Uterus (tissue), 4 donors: Measurements from ENCODE around the gene INSIG1. TPM values are rescaled to one million over a fixed set of nuclear protein-coding genes. Genes with fewer than 3 reads are reported as not detected.

Experiments used
- DNase-seq, 2 donors: peaks; one replicate each; pipeline ENCODE4 v3.0.0-alpha.2; 2019 to 2020
- H3K27ac ChIP-seq, 2 donors: fragments of 200-600 bp; sonication (generic); 1 replicate in 1 of 2; 2 replicates in 1 of 2; pipeline ENCODE4 v1.5.1; 2016 to 2018
- H3K27me3 ChIP-seq, 2 donors: fragments of 200-600 bp; sonication (generic); one replicate each; pipeline ENCODE4 v1.5.1; 2018 to 2019; ENCODE audit warnings: control low read depth in 1 of 2
- H3K36me3 ChIP-seq, 2 donors: fragments of 200-600 bp; sonication (generic); one replicate each; pipeline ENCODE4 v1.5.1; 2019; ENCODE audit warnings: control low read depth in 1 of 2
- H3K4me1 ChIP-seq, 2 donors: fragments of 200-600 bp; sonication (generic); one replicate each; pipeline ENCODE4 v1.5.1; 2018 to 2019; ENCODE audit warnings: control low read depth in 1 of 2
- H3K4me3 ChIP-seq, 2 donors: fragments of 200-600 bp; sonication (generic); 1 replicate in 1 of 2; 2 replicates in 1 of 2; pipeline ENCODE4 v1.5.1; 2018 to 2019; ENCODE audit warnings: mild to moderate bottlenecking in 1 of 2
- H3K9me3 ChIP-seq, 2 donors: fragments of 200-600 bp; sonication (generic); one replicate each; pipeline ENCODE4 v1.5.1; 2019; ENCODE audit warnings: control low read depth in 1 of 2
- CTCF ChIP-seq, 4 experiments: fragments of 200-600 bp in 2 of 4; fragments of 450-650 bp in 2 of 4; sonication (generic) in 2 of 4; IDR thresholded peaks; one replicate each; pipeline ENCODE4 v1.5.1; 2016 to 2019; ENCODE audit warnings: antibody characterized with exemption in 4 of 4, mild to moderate bottlenecking in 2 of 4, moderate library complexity in 1 of 4
- POLR2A ChIP-seq, 2 donors: fragments of 450-650 bp; IDR thresholded peaks; one replicate each; pipeline ENCODE4 v1.6.1; 2016; ENCODE audit warnings: antibody characterized with exemption in 2 of 2, mild to moderate bottlenecking in 1 of 2, moderate library complexity in 1 of 2
- intact Hi-C: fragments of 100-400 bp; cut with DNase I; formaldehyde crosslinking; loops from one replicate; pipeline ENCODE4 v1.15.1; 2023; ENCODE audit warnings: low total_unique reads
- total RNA-seq, 4 donors: library from RNA; depleted of rRNA in 3 of 4; stranded (reverse); fragments of >200 nt in 3 of 4; gene quantifications; one replicate each; pipeline versions ENCODE4 v1.1.0 to v1.2.4, GENCODE V29; 2014 to 2023
- donor health status: DM: yes; HTN: yes; CAD: no.

Gene INSIG1
- 10 to 100 TPM; 11.0 to 46.6 (median 22.0) TPM for total RNA-seq

GRCh38 chr7:155297517-155298287, at the start of gene INSIG1:
Gene INSIG1 (plus strand): TSS chr7:155297878. CDS start chr7:155298286, 408 bp downstream.
- H3K27me3 ChIP-seq = no peaks in the 10 kb centered on the region
- intact Hi-C loops = loop anchor here (5.0 kb wide), 1 partner anchor 370 kb away; no protein-coding TSS in a partner anchor
- no peaks in the 10 kb centered on the region for H3K36me3 ChIP-seq
- H3K4me1 ChIP-seq = no peaks in the 10 kb centered on the region
- peak within 1 kb of the TSS; percentile 49 to 99 for H3K4me3 ChIP-seq
- DNase-seq = peak; percentile 87 to 93
- no peaks in the 10 kb centered on the region for H3K9me3 ChIP-seq
- TF ChIP-seq POLR2A (IDR thresholded peaks at IDR 0.05) = peak; percentile 94
- no peak for TF ChIP-seq CTCF (IDR thresholded peaks at IDR 0.05)
- H3K27ac ChIP-seq = peak within 1 kb of the TSS; percentile 92

GRCh38 chr7:155248366-155248756, 49.3 kb upstream of the INSIG1 start:
- H3K4me1 ChIP-seq = no peaks in the 10 kb centered on the region
- no peaks in the 10 kb centered on the region for H3K9me3 ChIP-seq
- H3K27ac ChIP-seq = no peak overlapping the region
- no peak for TF ChIP-seq CTCF (IDR thresholded peaks at IDR 0.05)
- no peak for TF ChIP-seq POLR2A (IDR thresholded peaks at IDR 0.05)
- no peaks in the 10 kb centered on the region for H3K36me3 ChIP-seq
- intact Hi-C loops = no loop called here
- DNase-seq = no peak
- no peak overlapping the region for H3K4me3 ChIP-seq
- no peaks in the 10 kb centered on the region for H3K27me3 ChIP-seq

- Histone ChIP-seq H3K4me1 (no peaks in the 10 kb centered on the region), H3K27ac (no peak overlapping the region), H3K9me3 (no peaks in the 10 kb centered on the region), H3K36me3 (no peaks in the 10 kb centered on the region), H3K4me3 (no peak overlapping the region), H3K27me3 (no peaks in the 10 kb centered on the region)
- intact Hi-C loops = no loop called here
- DNase-seq = no peak
- TF ChIP-seq CTCF (IDR thresholded peaks at IDR 0.05) (no peak), POLR2A (IDR thresholded peaks at IDR 0.05) (no peak)
Measured at GRCh38 chr7:155251831-155252230, 45.8 kb upstream of the INSIG1 start.

GRCh38 chr7:155252444-155252887, 45.2 kb upstream of the INSIG1 start:
- no peak overlapping the region for H3K4me3 ChIP-seq
- intact Hi-C loops = no loop called here
- TF ChIP-seq CTCF (IDR thresholded peaks at IDR 0.05) (no peak), POLR2A (IDR thresholded peaks at IDR 0.05) (no peak)

DNA sequence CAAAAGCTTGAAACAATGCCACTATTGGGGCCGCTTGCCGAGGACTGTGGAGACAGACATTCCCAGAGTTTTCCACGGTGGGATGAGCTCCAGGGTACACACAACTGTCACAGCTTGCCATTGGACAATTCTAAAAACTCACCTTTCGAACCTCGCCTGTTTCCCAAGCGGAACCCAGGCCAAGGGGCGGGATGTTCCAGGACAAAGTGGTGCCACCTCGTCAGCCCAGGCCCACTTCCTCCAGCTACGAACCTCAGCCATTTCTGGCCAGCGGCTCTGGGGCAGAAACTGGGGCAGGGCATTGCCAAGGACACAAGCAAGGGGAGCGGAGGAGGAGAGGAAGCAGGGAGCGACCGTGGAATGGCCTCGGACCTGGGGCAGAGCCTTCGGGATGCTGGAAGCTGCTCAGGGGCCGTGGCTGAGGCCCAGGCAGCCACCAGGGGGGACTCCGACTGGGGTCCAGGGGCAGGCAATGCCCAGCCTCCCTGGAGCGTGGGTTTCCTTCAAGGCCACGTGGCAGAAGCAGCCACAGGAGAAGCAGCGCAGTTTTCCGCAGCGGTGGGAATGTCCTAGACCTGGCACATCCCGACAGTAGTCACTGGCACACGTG, 44.7 kb upstream of the INSIG1 start:
- intact Hi-C loops = no loop called here
- H3K27me3 ChIP-seq = no peaks in the 10 kb centered on the region
- no peaks in the 10 kb centered on the region for H3K4me1 ChIP-seq
- H3K4me3 ChIP-seq = no peak overlapping the region
- DNase-seq = no peak
- TF ChIP-seq POLR2A (IDR thresholded peaks at IDR 0.05) (no peak), CTCF (IDR thresholded peaks at IDR 0.05) (no peak)
- no peak overlapping the region for H3K27ac ChIP-seq
- no peaks in the 10 kb centered on the region for H3K36me3 ChIP-seq
- no peaks in the 10 kb centered on the region for H3K9me3 ChIP-seq

More at GRCh38 chr7:155252444-155252887, 45.2 kb upstream of the INSIG1 start:
- no peak for DNase-seq
- no peak overlapping the region for H3K27ac ChIP-seq
- no peaks in the 10 kb centered on the region for H3K4me1 ChIP-seq
- no peaks in the 10 kb centered on the region for H3K9me3 ChIP-seq
- no peaks in the 10 kb centered on the region for H3K36me3 ChIP-seq
- no peaks in the 10 kb centered on the region for H3K27me3 ChIP-seq
